Measurements from ENCODE around the gene CYLC1.

CYLC1 gene

DNA sequence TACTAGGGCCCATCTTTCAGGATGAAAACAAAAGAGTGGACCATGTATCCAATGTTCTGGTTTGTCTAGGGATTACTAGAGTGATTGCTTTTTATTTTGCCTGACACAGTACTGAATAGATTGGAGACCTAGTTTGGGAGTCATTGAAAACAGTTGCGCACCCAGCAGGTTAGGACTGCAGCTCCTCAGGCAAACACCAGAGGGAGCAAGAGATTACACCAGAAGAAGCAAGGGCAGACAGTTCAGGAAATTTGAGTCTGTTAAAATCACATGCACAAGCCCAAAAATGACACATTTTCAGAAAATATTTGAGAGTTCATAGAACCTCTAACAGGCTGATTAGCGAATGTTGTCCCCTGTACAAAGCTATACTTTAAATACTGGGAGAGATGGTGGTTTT is 55.6 kb downstream of the CYLC1 start:
- H3K14ac ChIP-seq (ENCODE audit: low read length in 2 of 2), result no peak overlapping the region
- no peak overlapping the region for H3K4me2 ChIP-seq (ENCODE audit: low read length, poor library complexity, severe bottlenecking)
- no peaks in the 10 kb centered on the region for H3K9me3 ChIP-seq (ENCODE audit: control insufficient read depth, low read length)
- no peak overlapping the region for H4K91ac ChIP-seq (ENCODE audit: low read length)
- no peaks in the 10 kb centered on the region for H3K36me3 ChIP-seq (ENCODE audit: control insufficient read depth in 1 of 2, insufficient read depth in 2 of 2, low read depth in 1 of 2, low read length in 2 of 2)
- H2BK5ac ChIP-seq (ENCODE audit: low read depth, low read length, poor library complexity, severe bottlenecking), result no peak overlapping the region
- no peak overlapping the region for H2BK15ac ChIP-seq (ENCODE audit: low read depth, poor library complexity, severe bottlenecking)
- no peak overlapping the region for H3K9ac ChIP-seq (ENCODE audit: low read length)
- H3K27ac ChIP-seq (ENCODE audit: low read length, poor library complexity, severe bottlenecking), result no peak overlapping the region
- H4K8ac ChIP-seq (ENCODE audit: low read length), result no peak overlapping the region
- peak; percentile 7 for DNase-seq
- no peaks in the 10 kb centered on the region for H3K79me1 ChIP-seq (replicated peaks; ENCODE audit: low read length, poor library complexity, severe bottlenecking)
- no peaks in the 10 kb centered on the region for H3K4me1 ChIP-seq (ENCODE audit: control insufficient read depth, insufficient read depth, low read depth, low read length)
- no peak overlapping the region for H2AK5ac ChIP-seq (ENCODE audit: low read length, severe bottlenecking)
- no peak overlapping the region for H3K4ac ChIP-seq (ENCODE audit: low read depth in 1 of 2, low read length in 2 of 2)
- no peak overlapping the region for H2BK12ac ChIP-seq (ENCODE audit: low read length in 2 of 2)
- H3K27me3 ChIP-seq (ENCODE audit: control insufficient read depth in 1 of 2, insufficient read depth in 1 of 2, low read length in 2 of 2), result no peaks in the 10 kb centered on the region
- no peak overlapping the region for H3K23ac ChIP-seq (ENCODE audit: low read length in 2 of 2)
- no peak overlapping the region for H3K18ac ChIP-seq (ENCODE audit: low read depth in 1 of 2, low read length in 2 of 2)
- WGBS, result no CpG with 5 or more reads among the region's 2 CpGs
- no peak overlapping the region for H2BK120ac ChIP-seq (ENCODE audit: low read depth, low read length)
- no peak overlapping the region for H3K4me3 ChIP-seq (ENCODE audit: insufficient read depth in 1 of 2, low read depth in 1 of 2, low read length in 2 of 2)
- H2AFZ ChIP-seq (ENCODE audit: low read depth, low read length), result no peak overlapping the region

DNA sequence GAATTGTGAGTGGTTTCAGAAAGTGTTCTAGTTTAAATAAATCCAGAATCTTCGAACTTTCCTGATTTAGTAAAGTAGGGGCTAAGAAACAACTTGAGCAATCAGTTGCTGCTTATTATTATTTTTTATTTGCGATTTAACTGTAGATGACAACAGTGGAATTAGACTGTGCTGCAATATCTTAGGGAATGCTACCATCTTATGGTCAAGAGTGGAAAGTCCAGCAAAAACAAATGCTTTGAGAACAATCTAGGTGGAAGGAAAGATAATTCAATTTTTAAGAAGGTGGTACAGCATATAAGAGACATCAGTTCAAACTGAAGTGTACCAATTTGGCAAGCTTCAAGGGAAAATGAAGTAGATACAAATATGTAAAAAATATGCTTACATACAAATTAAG is 73.3 kb downstream of the CYLC1 start:
- no peak for DNase-seq
- Histone ChIP-seq H4K8ac (ENCODE audit: low read length) (no peak overlapping the region), H2BK5ac (ENCODE audit: low read depth, low read length, poor library complexity, severe bottlenecking) (no peak overlapping the region), H2AK5ac (ENCODE audit: low read length, severe bottlenecking) (no peak overlapping the region), H4K91ac (ENCODE audit: low read length) (no peak overlapping the region), H3K9ac (ENCODE audit: low read length) (no peak overlapping the region), H3K36me3 (ENCODE audit: control insufficient read depth in 1 of 2, insufficient read depth in 2 of 2, low read depth in 1 of 2, low read length in 2 of 2) (no peaks in the 10 kb centered on the region), H3K4me2 (ENCODE audit: low read length, poor library complexity, severe bottlenecking) (no peak overlapping the region), H3K27ac (ENCODE audit: low read length, poor library complexity, severe bottlenecking) (no peak overlapping the region), H3K27me3 (ENCODE audit: control insufficient read depth in 1 of 2, insufficient read depth in 1 of 2, low read length in 2 of 2) (no peaks in the 10 kb centered on the region), H2BK12ac (ENCODE audit: low read length in 2 of 2) (no peak overlapping the region), H3K4me3 (ENCODE audit: insufficient read depth in 1 of 2, low read depth in 1 of 2, low read length in 2 of 2) (no peak overlapping the region), H3K18ac (ENCODE audit: low read depth in 1 of 2, low read length in 2 of 2) (no peak overlapping the region), H3K9me3 (ENCODE audit: control insufficient read depth, low read length) (no peaks in the 10 kb centered on the region), H2BK120ac (ENCODE audit: low read depth, low read length) (no peak overlapping the region), H3K79me1 (replicated peaks; ENCODE audit: low read length, poor library complexity, severe bottlenecking) (no peaks in the 10 kb centered on the region), H3K23ac (ENCODE audit: low read length in 2 of 2) (no peak overlapping the region), H3K4ac (ENCODE audit: low read depth in 1 of 2, low read length in 2 of 2) (no peak overlapping the region), H3K14ac (ENCODE audit: low read length in 2 of 2) (no peak overlapping the region), H2AFZ (ENCODE audit: low read depth, low read length) (no peak overlapping the region), H3K4me1 (ENCODE audit: control insufficient read depth, insufficient read depth, low read depth, low read length) (no peaks in the 10 kb centered on the region), H2BK15ac (ENCODE audit: low read depth, poor library complexity, severe bottlenecking) (no peak overlapping the region)
- WGBS, result 75% methylated on average over 2 of the region's 2 CpGs
